HCT116 (cell line): ENCODE results near the gene FXYD4. TPM values are rescaled to one million over a fixed set of nuclear protein-coding genes. Genes with fewer than 3 reads are reported as not detected.
A peak's percentile ranks its signal among the peaks of the same experiment; 100 is the strongest.

Source experiments
- ATAC-seq: fragments of 200-7000 bp; cut with Tn5 transposase; 2 replicates; pipeline ENCODE4 v1.9.1; 2020; ENCODE audit warnings: mild to moderate bottlenecking, moderate library complexity
- BruUV-seq: library from RNA; stranded (reverse); fragments of 400-500 nt; replicated peaks from 2 replicates; lab custom pipeline; 2021; lab: Mats Ljungman, UMichigan
- CTCF ChIA-PET: fragments of 300-600 bp; sonication (Branson Sonifier 250); formaldehyde crosslinking; loops from one replicate; lab custom pipeline; 2021; ENCODE audit warnings: antibody characterized with exemption; lab: Charles Lee
- POLR2A ChIA-PET: fragments of 300-600, 350-600 bp; sonication (Branson Sonifier 250); formaldehyde crosslinking; loops from one replicate; lab custom pipeline; 2021; ENCODE audit warnings: antibody characterized with exemption; lab: Charles Lee
- RAD21 ChIA-PET, 2 experiments: fragments of 300-600 bp; sonication (Branson Sonifier 250); formaldehyde crosslinking; loops; one replicate each; lab custom pipeline; 2023; ENCODE audit warnings: low total read pairs in 2 of 2; ENCODE audit not compliant: uncharacterized antibody in 2 of 2, unreplicated experiment in 2 of 2, low non-redundant PET in 1 of 2; lab: Charles Lee
- DNase-seq: peaks from one replicate; pipeline ENCODE4 v3.0.0-alpha.2; 2010; ENCODE audit warnings: low read depth, low spot score
- H2AFZ ChIP-seq: fragments of 200-600 bp; shearing (Covaris generic), sonication (generic); 2 replicates; pipeline ENCODE4 v1.6.1; 2017; ENCODE audit warnings: low read depth, mixed run types, mixed read lengths, antibody characterized with exemption, low read length; ENCODE audit not compliant: poor library complexity, severe bottlenecking
- H3K27ac ChIP-seq: 2 replicates; pipeline ENCODE4 v1.5.1; 2012; ENCODE audit warnings: low read depth, low read length
- H3K27me3 ChIP-seq: fragments of 200-600 bp; sonication (generic); 2 replicates; pipeline ENCODE4 v1.6.1; 2016; ENCODE audit warnings: mixed run types, low read length, mixed read lengths; ENCODE audit not compliant: insufficient read depth
- H3K36me3 ChIP-seq, 2 experiments: fragments of 200-500 bp in 1 of 2; fragments of 200-600 bp in 1 of 2; sonication (Bioruptor generic) in 1 of 2; sonication (generic) in 1 of 2; 2 replicates each; pipeline versions ENCODE4 v1.5.1 to v1.6.1; 2014 to 2016; ENCODE audit warnings: low read length in 2 of 2, inconsistent platforms in 1 of 2, mixed read lengths in 1 of 2, mixed run types in 1 of 2; ENCODE audit not compliant: insufficient read depth in 2 of 2, control insufficient read depth in 1 of 2
- H3K4me1 ChIP-seq, 2 experiments: fragments of 200-600 bp in 1 of 2; sonication (generic) in 1 of 2; 2 replicates each; pipeline versions ENCODE4 v1.5.1 to v1.6.1; 2012 to 2017; ENCODE audit warnings: low read length in 2 of 2, inconsistent platforms in 1 of 2, mild to moderate bottlenecking in 1 of 2, mixed read lengths in 1 of 2, mixed run types in 1 of 2, moderate library complexity in 1 of 2; ENCODE audit not compliant: insufficient read depth in 2 of 2, control insufficient read depth in 1 of 2
- H3K4me2 ChIP-seq: fragments of 200-600 bp; sonication (generic); 2 replicates; pipeline ENCODE4 v1.6.1; 2017; ENCODE audit warnings: mixed run types, low read length, mixed read lengths
- H3K4me3 ChIP-seq, 2 experiments: fragments of 200-600 bp in 1 of 2; sonication (generic) in 1 of 2; replicated peaks in 1 of 2; 2 replicates each; pipeline ENCODE4 v1.5.1; 2011 to 2016; ENCODE audit warnings: low read length in 2 of 2, control low read depth in 1 of 2, low read depth in 1 of 2, mild to moderate bottlenecking in 1 of 2, mixed read lengths in 1 of 2, mixed run types in 1 of 2
- H3K79me2 ChIP-seq: fragments of 200-600 bp; sonication (generic); 2 replicates; pipeline ENCODE4 v1.6.1; 2017; ENCODE audit warnings: mild to moderate bottlenecking, mixed run types, low read length, moderate library complexity, mixed read lengths; ENCODE audit not compliant: insufficient read depth
- H3K9ac ChIP-seq: fragments of 200-600 bp; sonication (generic); 2 replicates; pipeline ENCODE4 v1.6.1; 2016; ENCODE audit warnings: low read length, mixed read lengths
- H3K9me2 ChIP-seq: fragments of 200-600 bp; sonication (generic), shearing (Covaris generic); 2 replicates; pipeline ENCODE4 v1.6.1; 2017; ENCODE audit warnings: mixed run types, mild to moderate bottlenecking, moderate library complexity; ENCODE audit not compliant: insufficient read depth
- H3K9me3 ChIP-seq, 2 experiments: fragments of 200-500 bp in 1 of 2; fragments of 200-600 bp in 1 of 2; sonication (Bioruptor generic) in 1 of 2; sonication (generic) in 1 of 2; 2 replicates each; pipeline ENCODE4 v1.6.1; 2014 to 2017; ENCODE audit warnings: low read length in 2 of 2, mixed read lengths in 2 of 2, inconsistent platforms in 1 of 2, low read depth in 1 of 2, mild to moderate bottlenecking in 1 of 2, mixed run types in 1 of 2, moderate library complexity in 1 of 2; ENCODE audit not compliant: control insufficient read depth in 1 of 2, insufficient read depth in 1 of 2
- H4K20me1 ChIP-seq: fragments of 200-600 bp; sonication (generic), shearing (Covaris generic); 2 replicates; pipeline ENCODE4 v1.6.1; 2017; ENCODE audit warnings: mixed run types, mild to moderate bottlenecking, moderate library complexity; ENCODE audit not compliant: insufficient read depth
- ATF3 ChIP-seq: IDR thresholded peaks from 2 replicates; pipeline ENCODE4 v1.6.1; 2012
- CEBPB ChIP-seq: IDR thresholded peaks from 2 replicates; pipeline ENCODE4 v1.6.1; 2012; ENCODE audit warnings: low read depth
- FOSL1 ChIP-seq: IDR thresholded peaks from 2 replicates; pipeline ENCODE4 v1.6.1; 2012; ENCODE audit warnings: low read depth
- JUND ChIP-seq: IDR thresholded peaks from 2 replicates; pipeline ENCODE4 v1.6.1; 2012
- POLR2A ChIP-seq: IDR thresholded peaks from 2 replicates; pipeline ENCODE4 v1.7.0; 2011; ENCODE audit warnings: borderline replicate concordance; ENCODE audit not compliant: insufficient read depth, insufficient read length; ENCODE audit errors: extremely low read depth
- POLR2AphosphoS5 ChIP-seq: IDR thresholded peaks from 2 replicates; pipeline ENCODE4 v1.6.1; 2011; ENCODE audit warnings: mild to moderate bottlenecking, low read depth, low read length, moderate library complexity
- RAD21 ChIP-seq: IDR thresholded peaks from 2 replicates; pipeline ENCODE4 v1.6.1; 2012; ENCODE audit warnings: low read depth, mild to moderate bottlenecking
- SP1 ChIP-seq: IDR thresholded peaks from 2 replicates; pipeline ENCODE4 v1.6.1; 2012; ENCODE audit warnings: low read depth
- SRF ChIP-seq: IDR thresholded peaks from 2 replicates; pipeline ENCODE4 v1.6.1; 2012; ENCODE audit warnings: low read depth
- TCF7L2 ChIP-seq: IDR thresholded peaks from 2 replicates; pipeline ENCODE4 v1.7.0; 2011; ENCODE audit warnings: borderline replicate concordance, inconsistent platforms; ENCODE audit not compliant: insufficient read depth, insufficient read length; ENCODE audit errors: extremely low read depth
- YY1 ChIP-seq: IDR thresholded peaks from 2 replicates; pipeline ENCODE4 v1.6.1; 2011; ENCODE audit warnings: low read length, low read depth, moderate library complexity, mild to moderate bottlenecking; ENCODE audit not compliant: insufficient replicate concordance; ENCODE audit errors: extremely low read depth
- ZFX ChIP-seq: fragments of 450-650 bp; IDR thresholded peaks from 2 replicates; pipeline ENCODE4 v1.6.1; 2017
- intact Hi-C: fragments of 100-400 bp; cut with micrococcal nuclease; formaldehyde crosslinking; loops from 2 replicates; pipeline ENCODE4 v1.10.0; 2022
- total RNA-seq: library from RNA; stranded (reverse); gene quantifications from one replicate; pipeline ENCODE4 v1.2.1, GENCODE V29; 2021; ENCODE audit not compliant: unreplicated experiment
- TF ChIP-seq, protein P1 (sequence below): IDR thresholded peaks from 2 replicates; pipeline ENCODE4 v1.6.1; 2012; ENCODE audit warnings: low read depth
- TF ChIP-seq, protein P2 (sequence below), 3 experiments: fragments of 200-600 bp in 1 of 3; sonication (generic) in 1 of 3; IDR thresholded peaks in 2 of 3; conservative IDR thresholded peaks in 1 of 3; 2 replicates each; pipeline ENCODE4 v1.5.1; 2012 to 2017; ENCODE audit warnings: low read depth in 2 of 3, low read length in 2 of 3, antibody characterized with exemption in 1 of 3, borderline replicate concordance in 1 of 3, control low read depth in 1 of 3, mild to moderate bottlenecking in 1 of 3, mixed read lengths in 1 of 3, mixed run types in 1 of 3, moderate library complexity in 1 of 3; ENCODE audit not compliant: insufficient read depth in 1 of 3
- TF ChIP-seq, protein P3 (sequence below): IDR thresholded peaks from 2 replicates; pipeline ENCODE4 v1.6.1; 2012

The FXYD4 gene
- total RNA-seq, 1 experiment from 2014 or later: 0.71 TPM

DNA sequence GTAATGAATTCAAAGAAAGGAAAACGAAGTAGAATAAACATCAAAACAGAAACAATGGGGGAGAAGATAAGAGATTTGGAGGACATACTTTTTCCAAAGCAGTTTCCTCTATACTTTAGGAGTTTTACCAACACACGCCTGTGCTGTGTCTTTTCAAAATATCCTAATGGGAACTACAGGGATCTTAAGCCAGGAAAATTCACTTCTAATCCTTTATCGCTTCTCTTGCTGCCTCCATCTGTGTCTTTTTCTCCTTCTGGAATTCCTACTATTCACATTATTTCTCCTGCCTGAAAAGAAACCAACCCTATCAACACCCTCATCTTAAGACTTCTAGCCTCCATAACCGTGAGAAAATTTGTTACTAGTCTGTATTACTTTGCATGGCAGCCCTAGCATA is 30.7 kb downstream of the FXYD4 start:
- peak overlapping the region; percentile 96 for H3K27ac ChIP-seq
- H2AFZ ChIP-seq: no peak overlapping the region
- H4K20me1 ChIP-seq: peaks cover 63% of the 10 kb centered on the region; the same call in 1 of the 2 replicates
- peaks cover 100% of the 10 kb centered on the region for H3K79me2 ChIP-seq
- peak overlapping the region; percentile 100 for H3K9ac ChIP-seq
- ATAC-seq: no peak
- no peak overlapping the region for H3K4me3 ChIP-seq
- ChIA-PET POLR2A (no interaction called here), RAD21 (no interaction called here), CTCF (no interaction called here)
- H3K36me3 ChIP-seq: peaks cover 7 to 24% of the 10 kb centered on the region in 2 experiments; a peak in 2 of 4 replicates
- no TSS peak for BruUV-seq
- H3K9me3 ChIP-seq: no peaks in the 10 kb centered on the region
- no peak for DNase-seq
- intact Hi-C loops: no loop called here
- TF ChIP-seq JUND (no peak), FOSL1 (no peak), POLR2AphosphoS5 (no peak)
- H3K4me1 ChIP-seq: peaks cover 75 to 92% of the 10 kb centered on the region in 2 experiments
- peak overlapping the region; percentile 93 for H3K4me2 ChIP-seq
- H3K27me3 ChIP-seq: no peaks in the 10 kb centered on the region
- no peaks in the 10 kb centered on the region for H3K9me2 ChIP-seq

- ATAC-seq: no peak
- H3K27me3 ChIP-seq: no peaks in the 10 kb centered on the region
- no peaks in the 10 kb centered on the region for H3K9me2 ChIP-seq
- peaks cover 100% of the 10 kb centered on the region for H3K79me2 ChIP-seq
- H3K36me3 ChIP-seq: peaks cover 7 to 24% of the 10 kb centered on the region in 2 experiments; a peak in 2 of 4 replicates
- H3K4me1 ChIP-seq: peaks cover 75 to 84% of the 10 kb centered on the region in 2 experiments
- DNase-seq: no peak
- POLR2A ChIA-PET: no interaction called here
- peak overlapping the region; percentile 96 for H3K27ac ChIP-seq
- H3K9ac ChIP-seq: peak overlapping the region; percentile 100
- H3K4me3 ChIP-seq: peak overlapping the region in 1 of 2 experiments; percentile 10; a peak in 1 of 4 replicates
- peak overlapping the region; percentile 93 for H3K4me2 ChIP-seq
- CTCF ChIA-PET: no interaction called here
- H2AFZ ChIP-seq: no peak overlapping the region
- intact Hi-C loops: no loop called here
- BruUV-seq: no TSS peak
- no peaks in the 10 kb centered on the region for H3K9me3 ChIP-seq
- RAD21 ChIA-PET: no interaction called here
- peaks cover 63% of the 10 kb centered on the region; the same call in 1 of the 2 replicates for H4K20me1 ChIP-seq
- TF ChIP-seq, protein P1, sequence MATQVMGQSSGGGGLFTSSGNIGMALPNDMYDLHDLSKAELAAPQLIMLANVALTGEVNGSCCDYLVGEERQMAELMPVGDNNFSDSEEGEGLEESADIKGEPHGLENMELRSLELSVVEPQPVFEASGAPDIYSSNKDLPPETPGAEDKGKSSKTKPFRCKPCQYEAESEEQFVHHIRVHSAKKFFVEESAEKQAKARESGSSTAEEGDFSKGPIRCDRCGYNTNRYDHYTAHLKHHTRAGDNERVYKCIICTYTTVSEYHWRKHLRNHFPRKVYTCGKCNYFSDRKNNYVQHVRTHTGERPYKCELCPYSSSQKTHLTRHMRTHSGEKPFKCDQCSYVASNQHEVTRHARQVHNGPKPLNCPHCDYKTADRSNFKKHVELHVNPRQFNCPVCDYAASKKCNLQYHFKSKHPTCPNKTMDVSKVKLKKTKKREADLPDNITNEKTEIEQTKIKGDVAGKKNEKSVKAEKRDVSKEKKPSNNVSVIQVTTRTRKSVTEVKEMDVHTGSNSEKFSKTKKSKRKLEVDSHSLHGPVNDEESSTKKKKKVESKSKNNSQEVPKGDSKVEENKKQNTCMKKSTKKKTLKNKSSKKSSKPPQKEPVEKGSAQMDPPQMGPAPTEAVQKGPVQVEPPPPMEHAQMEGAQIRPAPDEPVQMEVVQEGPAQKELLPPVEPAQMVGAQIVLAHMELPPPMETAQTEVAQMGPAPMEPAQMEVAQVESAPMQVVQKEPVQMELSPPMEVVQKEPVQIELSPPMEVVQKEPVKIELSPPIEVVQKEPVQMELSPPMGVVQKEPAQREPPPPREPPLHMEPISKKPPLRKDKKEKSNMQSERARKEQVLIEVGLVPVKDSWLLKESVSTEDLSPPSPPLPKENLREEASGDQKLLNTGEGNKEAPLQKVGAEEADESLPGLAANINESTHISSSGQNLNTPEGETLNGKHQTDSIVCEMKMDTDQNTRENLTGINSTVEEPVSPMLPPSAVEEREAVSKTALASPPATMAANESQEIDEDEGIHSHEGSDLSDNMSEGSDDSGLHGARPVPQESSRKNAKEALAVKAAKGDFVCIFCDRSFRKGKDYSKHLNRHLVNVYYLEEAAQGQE: no peak
- TF ChIP-seq POLR2AphosphoS5 (no peak), ATF3 (no peak), CEBPB (no peak), RAD21 (no peak), FOSL1 (no peak), ZFX (no peak), YY1 (no peak), SRF (no peak), POLR2A (no peak), TCF7L2 (no peak), SP1 (no peak)
- TF ChIP-seq, protein P2, sequence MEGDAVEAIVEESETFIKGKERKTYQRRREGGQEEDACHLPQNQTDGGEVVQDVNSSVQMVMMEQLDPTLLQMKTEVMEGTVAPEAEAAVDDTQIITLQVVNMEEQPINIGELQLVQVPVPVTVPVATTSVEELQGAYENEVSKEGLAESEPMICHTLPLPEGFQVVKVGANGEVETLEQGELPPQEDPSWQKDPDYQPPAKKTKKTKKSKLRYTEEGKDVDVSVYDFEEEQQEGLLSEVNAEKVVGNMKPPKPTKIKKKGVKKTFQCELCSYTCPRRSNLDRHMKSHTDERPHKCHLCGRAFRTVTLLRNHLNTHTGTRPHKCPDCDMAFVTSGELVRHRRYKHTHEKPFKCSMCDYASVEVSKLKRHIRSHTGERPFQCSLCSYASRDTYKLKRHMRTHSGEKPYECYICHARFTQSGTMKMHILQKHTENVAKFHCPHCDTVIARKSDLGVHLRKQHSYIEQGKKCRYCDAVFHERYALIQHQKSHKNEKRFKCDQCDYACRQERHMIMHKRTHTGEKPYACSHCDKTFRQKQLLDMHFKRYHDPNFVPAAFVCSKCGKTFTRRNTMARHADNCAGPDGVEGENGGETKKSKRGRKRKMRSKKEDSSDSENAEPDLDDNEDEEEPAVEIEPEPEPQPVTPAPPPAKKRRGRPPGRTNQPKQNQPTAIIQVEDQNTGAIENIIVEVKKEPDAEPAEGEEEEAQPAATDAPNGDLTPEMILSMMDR (IDR thresholded peaks at IDR 0.05 in 2 of 3, conservative IDR thresholded peaks at IDR 0.05 in 1 of 3; ENCODE audit: borderline replicate concordance in 1 of 3, insufficient read depth in 1 of 3, low read depth in 2 of 3, low read length in 2 of 3): no peak
- TF ChIP-seq, protein P3, sequence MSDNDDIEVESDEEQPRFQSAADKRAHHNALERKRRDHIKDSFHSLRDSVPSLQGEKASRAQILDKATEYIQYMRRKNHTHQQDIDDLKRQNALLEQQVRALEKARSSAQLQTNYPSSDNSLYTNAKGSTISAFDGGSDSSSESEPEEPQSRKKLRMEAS: no peak
These were observed 31.5 kb downstream of the FXYD4 start for GRCh38 chr10:43402880-43403452.
